Activated T-helper 2 cell treated with anti-CD3 and anti-CD28 coated beads, Interferon-gamma antibody, Interleukin-2, Interleukin-4, amounts not matched to agents 10 μg/mL and 5 μg/mL and 100 μg/mL, durations not matched to agents 14 hours and 24 hours and 36 hours (primary cell): ENCODE measurements around the gene ALG1L2. TPM values are rescaled to one million over a fixed set of nuclear protein-coding genes. Genes with fewer than 3 reads are reported as not detected.
A peak's percentile ranks its signal among the peaks of the same experiment; 100 is the strongest.
"Not testable (repeated sequence)": the region's sequence is repeated elsewhere in the genome, so short reads cannot be mapped to it uniquely, and the experiment has no call there.

Source experiments
- DNase-seq: peaks from one replicate; pipeline ENCODE4 v3.0.0; 2021; ENCODE audit warnings: low spot score
- H3K27ac Mint-ChIP-seq: one replicate; pipeline ENCODE4 v1.8.0; 2021; ENCODE audit warnings: mixed read lengths
- H3K27me3 Mint-ChIP-seq: one replicate; pipeline ENCODE4 v1.8.0; 2021; ENCODE audit warnings: low read depth, mixed read lengths
- H3K36me3 Mint-ChIP-seq: one replicate; pipeline ENCODE4 v1.8.0; 2021; ENCODE audit warnings: low read depth, mixed read lengths
- H3K4me1 Mint-ChIP-seq: one replicate; pipeline ENCODE4 v1.8.0; 2021; ENCODE audit warnings: low read depth, mixed read lengths
- H3K4me3 Mint-ChIP-seq: one replicate; pipeline ENCODE4 v1.8.0; 2021; ENCODE audit warnings: low read depth, mild to moderate bottlenecking, moderate library complexity, mixed read lengths
- H3K9me3 Mint-ChIP-seq: one replicate; pipeline ENCODE4 v1.8.0; 2021; ENCODE audit warnings: mixed read lengths
- intact Hi-C: fragments of 100-400 bp; cut with micrococcal nuclease; formaldehyde crosslinking; loops from one replicate; pipeline ENCODE4 v1.15.1; 2023
- total RNA-seq: library from RNA; stranded (reverse); gene quantifications from 2 replicates; pipeline ENCODE4 v1.2.3, GENCODE V29; 2022

The ALG1L2 gene
- total RNA-seq, 1 donor from 2014 or later, result not detected

GRCh38 chr3:130077636-130078035 is 4.0 kb upstream of the ALG1L2 start:
- peaks cover 2% of the 10 kb centered on the region for H3K9me3 Mint-ChIP-seq
- intact Hi-C loops, result no loop called here
- no peaks in the 10 kb centered on the region for H3K27me3 Mint-ChIP-seq
- DNase-seq, result no peak
- no peak overlapping the region for H3K4me3 Mint-ChIP-seq
- H3K4me1 Mint-ChIP-seq, result no peaks in the 10 kb centered on the region
- no peak overlapping the region for H3K27ac Mint-ChIP-seq
- H3K36me3 Mint-ChIP-seq, result no peaks in the 10 kb centered on the region

DNA sequence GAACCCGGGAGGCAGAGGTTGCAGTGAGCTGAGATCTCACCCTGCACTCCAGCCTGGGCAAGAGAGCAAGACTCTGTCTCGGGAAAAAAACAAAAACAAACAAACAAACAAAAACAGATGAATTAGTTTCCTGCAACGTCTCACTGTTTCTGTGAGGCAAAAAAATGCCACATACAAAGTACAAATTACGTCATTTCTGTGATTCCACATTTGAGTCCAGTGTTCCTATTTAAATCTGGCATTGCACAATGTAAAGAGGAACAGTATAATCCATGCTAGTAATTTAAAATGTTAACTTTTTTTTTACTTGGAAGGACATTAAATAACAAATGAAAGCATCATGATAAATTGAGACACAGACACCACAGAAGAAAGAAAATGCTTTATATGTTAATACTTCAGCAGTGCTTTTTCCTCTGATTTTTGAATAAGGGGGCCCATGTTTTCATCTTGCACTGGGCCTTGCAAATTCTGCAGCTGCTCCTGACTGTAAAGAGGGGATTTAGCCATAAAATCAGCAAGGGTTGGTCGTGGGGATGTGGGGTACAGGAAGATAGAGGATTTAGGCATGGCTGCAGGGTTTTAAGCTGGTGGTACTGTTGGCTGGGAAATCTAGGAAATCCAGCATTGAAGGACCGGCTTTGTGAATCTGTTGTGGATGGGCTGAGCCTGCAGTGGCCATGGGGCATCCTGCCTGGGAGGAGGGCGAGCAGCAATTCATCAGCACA is 1.9 kb downstream of the ALG1L2 start:
- H3K27ac Mint-ChIP-seq, H3K4me1 Mint-ChIP-seq, H3K36me3 Mint-ChIP-seq, intact Hi-C loops, H3K9me3 Mint-ChIP-seq, H3K4me3 Mint-ChIP-seq, DNase-seq, H3K27me3 Mint-ChIP-seq: not testable (repeated sequence)

DNA sequence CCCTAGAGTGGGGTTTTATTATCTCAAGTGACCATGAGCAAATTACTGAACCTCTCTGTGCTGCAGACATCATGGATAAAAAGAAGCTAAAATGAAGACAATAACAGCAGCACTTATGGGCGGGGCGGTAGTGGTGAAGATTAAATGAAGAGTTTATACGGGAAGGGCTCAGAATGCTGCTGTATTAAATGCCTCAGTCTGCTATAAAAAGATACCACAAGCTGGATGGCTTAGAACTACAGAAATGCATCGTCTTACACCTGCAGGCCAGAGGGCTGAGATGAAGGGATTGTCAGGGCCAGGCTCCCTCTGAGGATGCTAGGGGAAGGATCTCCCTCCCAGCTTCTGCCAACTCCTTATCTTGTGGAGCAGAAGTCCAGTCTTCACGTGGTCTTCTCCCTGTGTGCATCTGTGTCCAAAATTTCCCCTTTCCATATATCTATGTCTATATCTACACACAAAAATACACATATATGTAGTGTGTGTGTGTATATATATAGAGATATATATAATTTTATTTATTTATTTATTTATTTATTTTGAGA is 2.9 kb downstream of the ALG1L2 start:
- intact Hi-C loops, result no loop called here
- no peak for DNase-seq
- H3K4me3 Mint-ChIP-seq, result no peak overlapping the region
- no peaks in the 10 kb centered on the region for H3K27me3 Mint-ChIP-seq
- H3K27ac Mint-ChIP-seq, result no peak overlapping the region
- H3K36me3 Mint-ChIP-seq, result no peaks in the 10 kb centered on the region
- H3K4me1 Mint-ChIP-seq, result no peaks in the 10 kb centered on the region
- H3K9me3 Mint-ChIP-seq, result no peaks in the 10 kb centered on the region

DNA sequence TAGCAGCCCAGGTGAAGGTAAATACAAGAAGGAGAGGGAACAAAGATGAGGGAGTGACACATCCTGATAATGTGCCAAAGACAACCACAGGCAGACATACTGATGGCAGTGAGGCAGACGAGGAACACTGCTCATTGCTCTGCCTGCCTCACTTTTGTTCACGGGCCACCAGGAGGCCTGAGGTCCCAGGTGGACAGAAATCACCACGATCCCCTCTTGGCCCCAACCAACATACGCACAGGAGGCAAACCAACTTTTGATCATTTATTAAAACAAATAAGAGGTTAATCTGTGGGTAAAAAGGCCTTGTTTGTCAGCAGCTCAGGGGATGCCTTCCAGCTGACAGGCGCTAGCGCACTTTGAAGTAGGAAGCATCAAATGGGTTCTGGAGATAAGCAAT is 4.2 kb downstream of the ALG1L2 start:
- Mint-ChIP-seq H3K27ac (no peak overlapping the region), H3K4me1 (no peaks in the 10 kb centered on the region), H3K4me3 (no peak overlapping the region), H3K27me3 (no peaks in the 10 kb centered on the region), H3K9me3 (no peaks in the 10 kb centered on the region), H3K36me3 (no peaks in the 10 kb centered on the region)
- no peak for DNase-seq
- intact Hi-C loops, result no loop called here

GRCh38 chr3:130086628-130087027 is 5.0 kb downstream of the ALG1L2 start:
- intact Hi-C loops, H3K36me3 Mint-ChIP-seq, DNase-seq, H3K4me1 Mint-ChIP-seq, H3K27ac Mint-ChIP-seq, H3K4me3 Mint-ChIP-seq, H3K27me3 Mint-ChIP-seq, H3K9me3 Mint-ChIP-seq: not testable (repeated sequence)

DNA sequence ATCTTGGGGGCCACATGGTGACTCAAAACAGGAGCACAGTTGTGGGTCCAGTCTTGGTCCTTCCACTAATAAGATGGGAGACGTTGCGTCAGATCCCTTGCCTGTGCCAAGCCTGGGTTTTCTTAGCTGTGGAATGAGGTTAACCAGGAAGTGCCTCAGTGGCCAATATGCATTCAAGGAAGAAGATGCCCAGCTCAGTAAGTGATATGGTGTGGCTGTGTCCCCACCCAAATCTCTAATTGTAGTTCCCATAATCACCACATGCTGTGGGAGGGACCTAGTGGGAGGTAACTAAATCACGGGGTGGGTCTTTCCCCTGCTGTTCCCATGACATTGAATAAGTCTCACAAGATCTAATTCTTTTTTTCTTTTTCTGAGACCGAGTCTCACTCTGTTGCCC is 6.4 kb downstream of the ALG1L2 start:
- intact Hi-C loops, result no loop called here
- Mint-ChIP-seq H3K9me3 (no peaks in the 10 kb centered on the region), H3K4me1 (peaks cover 1% of the 10 kb centered on the region), H3K4me3 (no peak overlapping the region), H3K36me3 (no peaks in the 10 kb centered on the region), H3K27me3 (no peaks in the 10 kb centered on the region), H3K27ac (no peak overlapping the region)
- DNase-seq, result no peak

- intact Hi-C loops, result loop anchor here (10.0 kb wide), 1 partner anchor 146 kb away; no protein-coding TSS in a partner anchor
These were observed 9.1 kb downstream of the ALG1L2 start for GRCh38 chr3:130090681-130091080.

GRCh38 chr3:130091958-130092357 is 10.3 kb downstream of the ALG1L2 start:
- no peaks in the 10 kb centered on the region for H3K36me3 Mint-ChIP-seq
- no peak for DNase-seq
- H3K27ac Mint-ChIP-seq, result no peak overlapping the region
- H3K4me1 Mint-ChIP-seq, result peaks cover 22% of the 10 kb centered on the region
- no peaks in the 10 kb centered on the region for H3K9me3 Mint-ChIP-seq
- H3K27me3 Mint-ChIP-seq, result no peaks in the 10 kb centered on the region
- intact Hi-C loops, result loop anchor here (10.0 kb wide), 1 partner anchor 147 kb away; no protein-coding TSS in a partner anchor
- H3K4me3 Mint-ChIP-seq, result no peak overlapping the region

More at GRCh38 chr3:130090681-130091080, 9.1 kb downstream of the ALG1L2 start:
- H3K9me3 Mint-ChIP-seq, H3K36me3 Mint-ChIP-seq, H3K27me3 Mint-ChIP-seq, DNase-seq, H3K27ac Mint-ChIP-seq, H3K4me3 Mint-ChIP-seq: not testable (repeated sequence)
- peaks cover 19% of the 10 kb centered on the region for H3K4me1 Mint-ChIP-seq

GRCh38 chr3:130093741-130094391 is 12.2 kb downstream of the ALG1L2 start:
- Mint-ChIP-seq H3K27ac (peak overlapping the region; percentile 21), H3K4me3 (peak overlapping the region; percentile 13), H3K27me3 (no peaks in the 10 kb centered on the region), H3K36me3 (no peaks in the 10 kb centered on the region), H3K4me1 (peaks cover 32% of the 10 kb centered on the region), H3K9me3 (no peaks in the 10 kb centered on the region)
- DNase-seq, result peak; percentile 36
- intact Hi-C loops, result loop anchor here (10.0 kb wide), 1 partner anchor 149 kb away; no protein-coding TSS in a partner anchor

GRCh38 chr3:130094491-130094941 is 12.9 kb downstream of the ALG1L2 start:
- not testable (repeated sequence) for H3K9me3 Mint-ChIP-seq, H3K36me3 Mint-ChIP-seq, H3K27me3 Mint-ChIP-seq, H3K27ac Mint-ChIP-seq
- intact Hi-C loops, result loop anchor here (10.0 kb wide), 1 partner anchor 150 kb away; no protein-coding TSS in a partner anchor
- peak; percentile 15 for DNase-seq
- Mint-ChIP-seq H3K4me1 (peaks cover 32% of the 10 kb centered on the region), H3K4me3 (peak overlapping the region; percentile 4)

DNA sequence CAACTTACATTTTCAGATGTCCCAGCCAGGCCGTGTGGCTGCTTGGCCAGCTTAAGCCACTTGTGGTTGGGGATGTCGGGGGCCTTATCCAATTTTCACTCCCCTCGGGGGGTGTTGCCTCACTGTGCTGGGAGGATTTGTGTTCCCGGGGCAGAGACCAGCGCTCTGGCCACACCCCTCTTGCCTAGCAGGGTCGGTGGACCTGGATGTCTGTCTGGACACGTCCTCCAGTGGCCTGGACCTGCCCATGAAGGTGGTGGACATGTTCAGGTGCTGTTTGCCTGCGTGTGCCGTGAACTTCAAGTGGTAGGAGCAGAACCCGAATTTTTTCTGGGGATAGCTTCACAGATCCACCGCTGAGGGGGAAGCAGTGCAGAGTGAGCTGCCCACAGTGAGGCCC is 14.2 kb downstream of the ALG1L2 start:
- not testable (repeated sequence) for H3K9me3 Mint-ChIP-seq, H3K27me3 Mint-ChIP-seq, H3K4me3 Mint-ChIP-seq, H3K27ac Mint-ChIP-seq, DNase-seq, H3K36me3 Mint-ChIP-seq
- H3K4me1 Mint-ChIP-seq, result peaks cover 32% of the 10 kb centered on the region
- intact Hi-C loops, result loop anchor here (5.0 to 10.0 kb wide), 3 partner anchors 69 to 469 kb away; no protein-coding TSS in a partner anchor

GRCh38 chr3:130097096-130097495 is 15.5 kb downstream of the ALG1L2 start:
- H3K4me3 Mint-ChIP-seq, H3K27me3 Mint-ChIP-seq, DNase-seq, H3K36me3 Mint-ChIP-seq, H3K9me3 Mint-ChIP-seq: not testable (repeated sequence)
- intact Hi-C loops, result loop anchor here (5.0 to 10.0 kb wide), 3 partner anchors 70 to 470 kb away; no protein-coding TSS in a partner anchor
- Mint-ChIP-seq H3K4me1 (peaks cover 32% of the 10 kb centered on the region), H3K27ac (peak overlapping the region; percentile 38)
